Left ventricle myocardium superior (tissue), 1 donor: ENCODE data around the gene ADGRA1. TPM values are rescaled to one million over a fixed set of nuclear protein-coding genes. Genes with fewer than 3 reads are reported as not detected.
"Not testable (repeated sequence)": the region's sequence is repeated elsewhere in the genome, so short reads cannot be mapped to it uniquely, and the experiment has no call there.

Experiments used
- ATAC-seq: fragments of 200-7000 bp; cut with Tn5 transposase; one replicate; pipeline ENCODE4 v1.9.1; 2020; ENCODE audit warnings: mild to moderate bottlenecking, moderate library complexity
- DNase-seq: peaks from one replicate; pipeline ENCODE4 v3.0.0-alpha.2; 2020
- intact Hi-C: fragments of 100-400 bp; cut with micrococcal nuclease; formaldehyde crosslinking; loops from one replicate; pipeline ENCODE4 v1.11.0; 2022
- total RNA-seq: library from RNA; stranded (reverse); fragmentation: NEBNext Ultra II Directional; extraction: Animal tissue kit (Norgen Biotek cat#: 25700); gene quantifications from one replicate; pipeline ENCODE4 v1.2.1, GENCODE V29; 2021
- donor health status: DM: no; HTN: yes; CAD: no; lungs with severe emphysema.

The ADGRA1 gene
- total RNA-seq, 1 donor from 2014 or later = not detected

DNA sequence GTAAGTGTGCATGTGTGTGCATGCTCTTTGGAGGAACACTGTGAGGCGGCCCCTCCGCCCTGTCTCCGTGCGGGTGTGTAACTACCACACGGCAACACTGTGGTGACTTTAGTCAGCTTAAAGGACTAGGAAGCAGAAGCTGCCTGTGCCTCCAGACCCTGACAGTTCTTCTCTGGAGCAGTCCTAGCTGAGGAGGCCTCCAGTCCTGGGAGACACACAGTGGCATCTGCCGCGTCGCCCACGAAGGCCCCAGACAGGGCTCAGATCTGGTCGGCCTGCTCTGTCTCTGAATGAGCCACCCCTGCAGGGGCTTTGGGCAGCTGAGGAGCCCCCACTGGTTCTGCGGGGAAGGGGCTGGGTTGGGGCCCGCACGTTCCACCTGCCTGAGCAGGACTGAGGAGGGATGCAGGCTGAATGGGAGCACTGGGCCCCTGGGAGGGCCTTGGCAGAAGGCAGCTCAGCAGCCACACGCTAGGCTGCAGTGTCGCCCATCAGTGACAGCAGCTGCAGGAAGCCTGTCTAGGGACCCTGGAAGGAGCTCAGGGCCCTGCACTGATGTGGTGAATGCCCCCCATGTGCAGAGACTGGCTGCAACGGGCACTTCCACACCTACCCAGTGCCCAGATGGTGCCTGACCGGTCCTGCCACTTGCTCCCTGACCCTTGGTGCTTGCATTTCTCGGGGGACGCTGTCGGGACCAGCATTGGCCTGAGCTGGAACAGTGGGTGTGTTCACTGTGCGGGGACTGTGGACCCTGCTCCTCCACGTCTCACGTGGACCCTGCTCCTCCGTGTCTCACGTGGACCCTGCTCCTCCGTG lies 45.0 kb downstream of the ADGRA1 start:
- ATAC-seq (no peak), DNase-seq (peak; percentile 14)
- intact Hi-C loops = no loop called here

DNA sequence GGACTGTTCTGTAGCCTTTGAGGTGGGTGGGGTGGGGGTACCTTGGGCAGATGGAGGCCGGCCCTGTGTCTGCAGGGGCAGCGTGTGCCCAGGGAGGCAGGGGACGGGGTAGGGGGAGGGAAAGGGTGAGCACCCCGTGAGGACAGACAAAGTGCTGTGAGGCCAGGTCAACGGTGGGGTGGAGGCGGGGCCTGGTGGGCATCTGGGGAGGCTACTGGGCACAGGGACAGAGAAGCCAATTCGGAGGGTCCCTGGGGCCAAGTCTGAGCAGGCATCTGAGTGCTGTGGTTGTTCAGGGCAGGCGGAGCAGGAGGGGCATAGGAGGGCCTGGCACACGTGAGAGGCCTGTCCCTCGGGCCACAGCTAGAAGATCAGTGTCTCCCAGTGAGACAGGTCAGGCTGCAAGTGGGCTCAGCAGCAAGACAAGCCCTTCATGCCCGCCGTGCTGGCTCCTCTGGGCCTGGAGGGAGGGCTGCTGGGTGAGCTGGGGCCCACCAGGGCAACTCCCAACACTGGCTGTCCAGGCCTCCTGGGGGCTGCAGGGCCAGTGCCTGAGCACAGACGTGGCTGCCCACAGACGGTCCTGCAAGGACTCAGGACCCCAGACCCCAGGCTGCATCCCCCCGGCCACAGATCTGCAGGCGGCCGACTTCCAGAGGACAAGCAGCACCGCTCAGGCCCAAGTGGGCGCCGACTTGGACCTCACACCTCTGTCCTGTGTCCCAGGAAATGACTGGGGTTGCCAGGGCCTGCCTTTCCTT lies 45.9 kb downstream of the ADGRA1 start:
- intact Hi-C loops = no loop called here
- no peak for ATAC-seq
- peak; percentile 12 for DNase-seq

GRCh38 chr10:133134411-133135115 lies 46.8 kb downstream of the ADGRA1 start:
- ATAC-seq (no peak), DNase-seq (peak; percentile 23)
- intact Hi-C loops = no loop called here

DNA sequence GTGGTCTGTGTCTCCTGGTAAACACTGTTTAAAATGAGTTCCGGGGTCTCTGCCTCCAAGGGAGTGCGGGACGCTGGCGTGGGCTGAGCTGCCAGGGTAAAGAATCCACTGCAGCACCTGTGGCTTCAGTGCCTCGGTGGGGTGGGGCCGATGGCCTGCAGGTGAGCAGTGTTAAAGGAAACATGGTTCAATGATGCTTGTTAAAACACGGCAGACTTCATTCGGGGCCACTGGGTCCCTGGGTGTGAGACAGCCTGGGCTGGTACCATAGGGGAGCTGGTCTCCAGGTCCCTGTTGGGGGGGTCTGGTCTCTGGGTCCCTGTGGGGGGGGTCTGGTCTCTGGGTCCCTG lies 47.4 kb downstream of the ADGRA1 start:
- intact Hi-C loops = no loop called here
- ATAC-seq = no peak
- no peak for DNase-seq

- ATAC-seq, intact Hi-C loops: not testable (repeated sequence)
- peak; percentile 19 for DNase-seq
These were observed 49.9 kb downstream of the ADGRA1 start for GRCh38 chr10:133137486-133138145.

GRCh38 chr10:133139551-133140065 lies 51.9 kb downstream of the ADGRA1 start:
- intact Hi-C loops = no loop called here
- ATAC-seq (no peak), DNase-seq (no peak)

DNA sequence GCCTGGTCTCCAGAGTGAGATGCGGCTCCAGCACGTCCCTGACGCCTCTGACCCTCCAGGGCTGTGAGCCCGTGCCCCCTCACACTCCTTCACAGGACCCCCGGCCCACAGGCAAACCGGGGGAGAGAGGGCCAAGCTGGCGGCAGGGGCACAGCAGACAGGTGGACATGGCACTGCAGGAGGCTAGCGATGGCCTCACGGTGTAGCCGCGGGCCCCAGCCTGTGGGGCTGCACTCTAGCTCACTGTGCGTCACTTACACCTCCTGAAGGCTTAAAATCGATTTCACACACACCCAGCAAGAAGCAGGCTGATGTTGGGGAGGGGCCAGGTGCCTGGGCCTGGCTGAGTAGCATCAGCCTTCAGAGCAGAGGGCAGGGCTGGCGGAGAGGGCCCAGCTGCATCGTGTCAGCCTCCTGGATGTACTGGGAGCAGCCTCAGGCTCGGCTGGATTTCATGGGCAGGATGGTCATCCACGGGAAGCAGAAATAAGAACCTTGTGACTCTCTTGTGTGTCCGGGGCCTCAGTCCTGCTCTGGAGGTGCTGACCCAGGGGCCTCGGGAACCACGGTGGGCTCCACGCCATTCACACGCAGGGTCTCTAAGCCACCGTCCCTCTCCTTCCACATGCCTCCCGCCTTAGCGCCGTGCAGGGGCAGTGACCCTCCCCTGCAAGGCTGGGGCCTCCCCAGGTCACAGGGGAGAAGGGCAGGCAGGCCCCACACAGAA lies 52.9 kb downstream of the ADGRA1 start:
- DNase-seq (peak; percentile 19), ATAC-seq (no peak)
- intact Hi-C loops = no loop called here

- ATAC-seq (no peak), DNase-seq (peak; percentile 16)
- intact Hi-C loops = no loop called here
These were observed 53.6 kb downstream of the ADGRA1 start for GRCh38 chr10:133141144-133141957.

GRCh38 chr10:133141958-133142340 lies 54.2 kb downstream of the ADGRA1 start:
- DNase-seq (peak; percentile 7), ATAC-seq (no peak)
- intact Hi-C loops = no loop called here

GRCh38 chr10:133142523-133143199 lies 54.9 kb downstream of the ADGRA1 start:
- no peak for ATAC-seq
- intact Hi-C loops = no loop called here
- peak; percentile 13 for DNase-seq

DNA sequence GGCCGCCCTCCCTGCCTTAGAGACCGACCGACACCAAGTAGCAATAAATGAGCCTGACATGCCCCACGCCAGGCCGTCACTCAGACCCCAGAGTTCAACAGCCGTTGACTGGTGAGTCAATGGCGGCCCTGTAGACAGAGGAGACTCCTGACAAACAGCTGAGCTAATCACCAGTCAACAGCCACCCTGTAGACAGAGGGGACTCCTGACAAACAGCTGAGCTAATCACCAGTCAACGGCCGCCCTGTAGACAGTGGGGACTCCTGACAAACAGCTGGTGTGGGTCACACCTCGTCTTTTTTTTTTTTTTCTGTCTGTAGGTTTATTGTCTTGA lies 55.4 kb downstream of the ADGRA1 start:
- peak; percentile 18 for DNase-seq
- ATAC-seq = no peak
- intact Hi-C loops = no loop called here

GRCh38 chr10:133143546-133143945 lies 55.8 kb downstream of the ADGRA1 start:
- DNase-seq = peak; percentile 8
- no peak for ATAC-seq
- intact Hi-C loops = no loop called here

- ATAC-seq (no peak), DNase-seq (no peak)
- intact Hi-C loops = no loop called here
These were observed 57.0 kb downstream of the ADGRA1 start for GRCh38 chr10:133144771-133145170.

GRCh38 chr10:133150226-133150625 lies 62.5 kb downstream of the ADGRA1 start:
- ATAC-seq (no peak), DNase-seq (no peak)
- intact Hi-C loops = no loop called here

GRCh38 chr10:133150656-133151055 lies 62.9 kb downstream of the ADGRA1 start:
- DNase-seq = no peak
- intact Hi-C loops = no loop called here
- no peak for ATAC-seq

DNA sequence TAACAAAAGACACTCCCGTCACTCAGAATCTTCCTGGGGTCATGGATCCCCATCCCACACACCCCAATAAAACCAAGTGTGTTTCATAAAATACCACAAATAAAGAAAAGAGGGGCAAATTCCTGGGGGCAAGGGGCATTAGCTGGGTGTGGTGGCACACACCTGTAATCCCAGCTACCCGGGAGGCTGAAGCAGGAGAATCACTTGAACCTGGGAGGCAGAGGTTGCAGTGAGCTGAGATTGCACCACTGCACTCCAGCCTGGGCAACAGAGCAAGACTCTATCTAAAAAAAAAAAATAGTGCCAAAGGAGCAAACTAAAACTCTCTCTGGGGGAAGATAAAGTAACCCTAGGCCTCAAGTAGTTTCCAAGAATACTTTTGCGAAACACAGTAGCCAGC lies 63.3 kb downstream of the ADGRA1 start:
- ATAC-seq, DNase-seq, intact Hi-C loops: not testable (repeated sequence)

DNA sequence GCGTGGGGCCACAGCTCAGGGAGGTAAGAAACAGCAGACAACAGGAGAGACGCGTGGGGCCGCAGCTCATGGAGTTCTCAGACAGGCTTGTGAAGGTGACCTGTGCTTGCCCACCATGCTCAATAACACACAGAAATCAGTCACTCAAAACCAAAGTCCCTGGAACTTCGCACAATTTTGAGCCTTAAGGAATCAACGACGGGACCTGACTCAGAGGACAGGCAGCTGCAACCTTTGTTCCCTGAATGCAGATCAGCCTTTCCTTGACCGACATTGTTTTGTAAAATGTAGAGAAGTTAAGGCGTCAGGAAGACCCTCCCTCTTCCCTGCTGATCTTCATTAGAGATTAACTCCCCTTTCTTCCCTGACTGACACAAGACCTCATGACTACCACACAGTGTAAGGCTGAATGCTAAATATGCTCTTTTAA lies 63.8 kb downstream of the ADGRA1 start:
- intact Hi-C loops = no loop called here
- DNase-seq (no peak), ATAC-seq (no peak)
